ENCODE measurements around the gene CATSPERE.
"Not testable (repeated sequence)": the region's sequence is repeated elsewhere in the genome, so short reads cannot be mapped to it uniquely, and the experiment has no call there.

The CATSPERE gene

DNA sequence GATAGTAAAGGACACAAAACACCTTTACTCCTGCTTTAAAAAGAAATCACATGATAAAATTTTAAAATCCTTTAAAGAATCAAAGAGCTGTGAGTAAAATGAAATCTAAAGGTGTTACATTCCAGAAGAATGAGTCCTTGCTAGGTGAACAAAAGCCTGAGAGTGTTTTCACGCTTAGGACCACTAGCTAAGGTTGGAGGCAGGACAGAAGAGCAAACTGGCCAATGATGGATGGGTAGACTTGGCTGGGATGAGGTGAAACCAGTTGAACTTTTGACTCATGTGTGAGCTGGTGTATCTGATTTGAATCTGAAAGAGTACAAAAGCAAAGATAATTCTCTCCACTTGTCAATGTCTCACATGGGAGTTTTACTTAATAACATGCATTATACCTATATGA lies 35.1 kb downstream of the CATSPERE start:
- Histone ChIP-seq H2BK120ac (ENCODE audit: low read depth, low read length) (no peak overlapping the region), H2AK5ac (ENCODE audit: low read length) (no peak overlapping the region), H3K18ac (ENCODE audit: low read length) (no peak overlapping the region), H2BK5ac (ENCODE audit: low read length) (no peak overlapping the region), H3K4me3 (ENCODE audit: low read length) (no peak overlapping the region), H3K79me2 (ENCODE audit: control insufficient read depth, insufficient read depth, low read length) (no peaks in the 10 kb centered on the region), H3K27ac (ENCODE audit: low read depth, low read length) (no peak overlapping the region), H4K8ac (ENCODE audit: low read depth, low read length) (no peak overlapping the region), H3K4ac (ENCODE audit: low read depth, low read length) (no peak overlapping the region), H3K9ac (ENCODE audit: low read length) (no peak overlapping the region), H3K23ac (ENCODE audit: low read length) (no peak overlapping the region), H3K4me2 (ENCODE audit: low read length) (no peak overlapping the region), H3K36me3 (ENCODE audit: control insufficient read depth, insufficient read depth, low read length) (no peaks in the 10 kb centered on the region), H3K79me1 (ENCODE audit: low read length) (no peaks in the 10 kb centered on the region), H2BK15ac (replicated peaks; ENCODE audit: low read depth) (no peak overlapping the region), H3K27me3 (ENCODE audit: insufficient read depth, low read length, poor library complexity) (no peaks in the 10 kb centered on the region), H4K5ac (ENCODE audit: low read length) (no peak overlapping the region), H3K4me1 (ENCODE audit: control insufficient read depth, low read depth, low read length) (no peaks in the 10 kb centered on the region), H3K56ac (ENCODE audit: low read length) (no peak overlapping the region)
- no CpG with 5 or more reads among the region's 1 CpG for WGBS (ENCODE audit: extremely low coverage, insufficient coverage, low lambda C conversion rate)
- peak; percentile 91 for DNase-seq

DNA sequence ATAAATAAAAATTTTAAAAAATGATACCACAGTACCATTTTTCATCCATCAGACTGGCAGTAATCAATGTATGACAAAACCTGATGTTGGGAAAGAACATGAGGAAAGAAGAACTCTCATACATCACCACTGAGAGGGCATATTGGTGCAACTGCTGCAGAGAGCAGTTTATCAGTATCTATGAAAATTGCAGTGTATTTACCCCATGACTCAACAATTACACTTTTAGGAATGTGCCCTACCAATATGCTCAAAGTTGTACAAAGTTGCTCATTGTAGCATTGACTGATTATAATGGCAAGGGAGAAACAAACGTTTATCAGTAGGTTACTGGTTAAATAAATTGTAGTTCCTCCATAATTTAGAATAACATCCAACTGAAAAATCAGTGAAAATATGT lies 36.7 kb downstream of the CATSPERE start:
- no peak overlapping the region for H3K4me3 ChIP-seq (ENCODE audit: low read length)

DNA sequence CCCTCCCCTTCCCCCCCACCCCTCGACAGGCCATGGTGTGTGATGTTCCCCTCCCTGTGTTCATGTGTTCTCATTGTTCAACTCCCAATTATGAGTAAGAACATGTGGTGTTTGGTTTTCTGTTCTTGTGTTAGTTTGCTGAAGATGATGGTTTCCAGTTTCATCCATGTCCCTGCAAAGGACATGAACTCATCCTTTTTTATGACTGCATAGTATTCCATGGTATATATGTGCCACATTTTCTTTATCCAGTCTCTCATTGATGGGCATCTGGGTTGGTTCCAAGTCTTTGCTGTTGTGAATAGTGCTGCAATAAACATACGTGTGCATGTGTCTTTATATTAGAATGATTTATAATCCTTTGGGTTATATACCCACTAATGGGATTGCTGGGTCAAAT lies 38.4 kb downstream of the CATSPERE start:
- H4K5ac ChIP-seq (ENCODE audit: low read length); H3K18ac ChIP-seq (ENCODE audit: low read length); DNase-seq; H3K79me2 ChIP-seq (ENCODE audit: control insufficient read depth, insufficient read depth, low read length); H3K9ac ChIP-seq (ENCODE audit: low read length); H3K36me3 ChIP-seq (ENCODE audit: control insufficient read depth, insufficient read depth, low read length); H2BK5ac ChIP-seq (ENCODE audit: low read length); H2BK15ac ChIP-seq (replicated peaks; ENCODE audit: low read depth); H2BK120ac ChIP-seq (ENCODE audit: low read depth, low read length); H2AK5ac ChIP-seq (ENCODE audit: low read length); H3K4me1 ChIP-seq (ENCODE audit: control insufficient read depth, low read depth, low read length); H3K4me3 ChIP-seq (ENCODE audit: low read length); H3K79me1 ChIP-seq (ENCODE audit: low read length); H3K4ac ChIP-seq (ENCODE audit: low read depth, low read length); H3K4me2 ChIP-seq (ENCODE audit: low read length); H3K56ac ChIP-seq (ENCODE audit: low read length); H3K27ac ChIP-seq (ENCODE audit: low read depth, low read length); H4K8ac ChIP-seq (ENCODE audit: low read depth, low read length); H3K23ac ChIP-seq (ENCODE audit: low read length); H3K27me3 ChIP-seq (ENCODE audit: insufficient read depth, low read length, poor library complexity): not testable (repeated sequence)
- WGBS (ENCODE audit: extremely low coverage, insufficient coverage, low lambda C conversion rate) = no CpG with 5 or more reads among the region's 2 CpGs

More for the DNA sequence above, 36.7 kb downstream of the CATSPERE start:
- no peak for DNase-seq
- Histone ChIP-seq H2BK5ac (ENCODE audit: low read length) (no peak overlapping the region), H3K4ac (ENCODE audit: low read depth, low read length) (no peak overlapping the region), H2AK5ac (ENCODE audit: low read length) (no peak overlapping the region), H4K8ac (ENCODE audit: low read depth, low read length) (no peak overlapping the region), H3K27me3 (ENCODE audit: insufficient read depth, low read length, poor library complexity) (no peaks in the 10 kb centered on the region), H3K18ac (ENCODE audit: low read length) (no peak overlapping the region), H2BK120ac (ENCODE audit: low read depth, low read length) (no peak overlapping the region), H3K56ac (ENCODE audit: low read length) (no peak overlapping the region), H3K4me2 (ENCODE audit: low read length) (no peak overlapping the region), H3K4me1 (ENCODE audit: control insufficient read depth, low read depth, low read length) (peaks cover 2% of the 10 kb centered on the region), H3K23ac (ENCODE audit: low read length) (no peak overlapping the region), H3K79me1 (ENCODE audit: low read length) (no peaks in the 10 kb centered on the region), H3K79me2 (ENCODE audit: control insufficient read depth, insufficient read depth, low read length) (no peaks in the 10 kb centered on the region), H3K9ac (ENCODE audit: low read length) (no peak overlapping the region), H2BK15ac (replicated peaks; ENCODE audit: low read depth) (no peak overlapping the region), H3K36me3 (ENCODE audit: control insufficient read depth, insufficient read depth, low read length) (no peaks in the 10 kb centered on the region), H3K27ac (ENCODE audit: low read depth, low read length) (no peak overlapping the region), H4K5ac (ENCODE audit: low read length) (no peak overlapping the region)
- WGBS (ENCODE audit: extremely low coverage, insufficient coverage, low lambda C conversion rate) = no CpG with 5 or more reads among the region's 1 CpG

DNA sequence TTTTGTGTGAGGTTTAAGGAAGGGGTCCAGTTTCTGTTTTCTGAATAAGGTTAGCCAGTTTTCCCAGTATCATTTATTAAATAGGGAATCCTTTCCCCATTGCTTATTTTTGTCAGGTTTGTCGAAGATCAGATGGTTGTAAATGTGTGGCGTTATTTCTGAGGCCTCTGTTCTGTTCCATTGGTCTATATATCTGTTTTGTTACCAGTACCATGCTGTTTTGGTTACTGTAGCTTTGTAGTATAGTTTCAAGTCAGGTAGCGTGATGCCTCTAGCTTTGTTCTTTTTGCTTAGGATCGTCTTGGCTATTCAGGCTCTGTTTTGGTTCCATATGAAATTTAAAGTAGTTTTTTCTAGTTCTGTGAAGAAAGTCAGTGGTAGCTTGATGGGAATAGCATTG lies 39.4 kb downstream of the CATSPERE start:
- H3K4ac ChIP-seq (ENCODE audit: low read depth, low read length); H3K4me1 ChIP-seq (ENCODE audit: control insufficient read depth, low read depth, low read length); H3K36me3 ChIP-seq (ENCODE audit: control insufficient read depth, insufficient read depth, low read length); H3K4me3 ChIP-seq (ENCODE audit: low read length); DNase-seq; H3K4me2 ChIP-seq (ENCODE audit: low read length); H3K27ac ChIP-seq (ENCODE audit: low read depth, low read length); H2BK5ac ChIP-seq (ENCODE audit: low read length); H2BK120ac ChIP-seq (ENCODE audit: low read depth, low read length); H3K56ac ChIP-seq (ENCODE audit: low read length); H3K18ac ChIP-seq (ENCODE audit: low read length); H3K9ac ChIP-seq (ENCODE audit: low read length); H3K27me3 ChIP-seq (ENCODE audit: insufficient read depth, low read length, poor library complexity); H3K23ac ChIP-seq (ENCODE audit: low read length); H4K5ac ChIP-seq (ENCODE audit: low read length); H3K79me1 ChIP-seq (ENCODE audit: low read length); H2AK5ac ChIP-seq (ENCODE audit: low read length); H2BK15ac ChIP-seq (replicated peaks; ENCODE audit: low read depth); H3K79me2 ChIP-seq (ENCODE audit: control insufficient read depth, insufficient read depth, low read length); H4K8ac ChIP-seq (ENCODE audit: low read depth, low read length): not testable (repeated sequence)
- no CpG with 5 or more reads among the region's 4 CpGs for WGBS (ENCODE audit: extremely low coverage, insufficient coverage, low lambda C conversion rate)

DNA sequence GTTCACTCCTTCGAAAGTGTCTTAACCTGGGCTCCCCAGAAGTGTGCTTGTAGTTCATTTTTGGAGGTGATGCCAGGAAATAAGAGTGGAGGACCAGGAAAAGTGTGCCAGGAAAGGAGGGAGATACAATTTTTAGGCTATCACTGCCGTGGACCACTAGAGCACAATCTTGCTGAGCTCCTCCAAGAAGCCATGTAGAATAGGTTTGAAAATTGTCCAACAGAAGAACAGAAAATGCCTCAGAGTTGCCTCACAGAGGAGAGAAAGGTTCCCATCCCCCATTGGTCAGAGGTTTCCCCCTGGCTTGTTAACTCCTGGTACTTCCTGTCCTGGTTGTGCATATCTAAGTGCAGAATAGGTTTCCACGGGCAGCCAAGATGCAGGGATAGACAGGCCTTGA lies 41.6 kb downstream of the CATSPERE start:
- H3K23ac ChIP-seq (ENCODE audit: low read length) = no peak overlapping the region
- H2AK5ac ChIP-seq (ENCODE audit: low read length) = no peak overlapping the region
- H3K79me2 ChIP-seq (ENCODE audit: control insufficient read depth, insufficient read depth, low read length) = no peaks in the 10 kb centered on the region
- peak; percentile 20 for DNase-seq
- no peaks in the 10 kb centered on the region for H3K79me1 ChIP-seq (ENCODE audit: low read length)
- no peak overlapping the region for H3K27ac ChIP-seq (ENCODE audit: low read depth, low read length)
- H3K4ac ChIP-seq (ENCODE audit: low read depth, low read length) = no peak overlapping the region
- no peak overlapping the region for H3K56ac ChIP-seq (ENCODE audit: low read length)
- H3K27me3 ChIP-seq (ENCODE audit: insufficient read depth, low read length, poor library complexity) = no peaks in the 10 kb centered on the region
- no peak overlapping the region for H2BK15ac ChIP-seq (replicated peaks; ENCODE audit: low read depth)
- H4K8ac ChIP-seq (ENCODE audit: low read depth, low read length) = no peak overlapping the region
- H3K18ac ChIP-seq (ENCODE audit: low read length) = no peak overlapping the region
- H2BK120ac ChIP-seq (ENCODE audit: low read depth, low read length) = no peak overlapping the region
- no peak overlapping the region for H4K5ac ChIP-seq (ENCODE audit: low read length)
- H3K4me2 ChIP-seq (ENCODE audit: low read length) = no peak overlapping the region
- H2BK5ac ChIP-seq (ENCODE audit: low read length) = no peak overlapping the region
- no peaks in the 10 kb centered on the region for H3K36me3 ChIP-seq (ENCODE audit: control insufficient read depth, insufficient read depth, low read length)
- WGBS (ENCODE audit: extremely low coverage, insufficient coverage, low lambda C conversion rate) = no CpG with 5 or more reads among the region's 3 CpGs
- peaks cover 2% of the 10 kb centered on the region for H3K4me1 ChIP-seq (ENCODE audit: control insufficient read depth, low read depth, low read length)
- no peak overlapping the region for H3K9ac ChIP-seq (ENCODE audit: low read length)
- no peak overlapping the region for H3K4me3 ChIP-seq (ENCODE audit: low read length)

DNA sequence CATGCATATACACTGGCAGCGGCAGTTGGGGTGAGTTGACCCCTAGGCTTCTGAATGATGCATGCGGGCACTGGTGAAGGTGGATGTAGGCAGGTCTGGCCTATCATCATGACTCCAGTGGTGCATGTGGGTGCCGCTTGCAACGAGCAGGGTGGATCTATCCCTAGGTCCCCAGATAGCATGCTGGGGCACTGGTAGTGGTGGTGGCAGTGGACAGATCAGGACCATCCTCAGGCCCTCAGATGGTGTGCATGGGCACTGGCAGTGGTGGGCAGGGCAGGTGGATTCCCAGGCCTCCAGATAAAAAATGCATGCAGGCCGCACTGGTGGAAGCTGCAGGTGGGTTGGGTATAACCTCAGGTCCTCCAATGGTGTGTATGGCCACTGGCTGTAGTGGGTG lies 52.4 kb downstream of the CATSPERE start:
- no peak overlapping the region for H4K8ac ChIP-seq (ENCODE audit: low read depth, low read length)
- H4K5ac ChIP-seq (ENCODE audit: low read length) = no peak overlapping the region
- H3K56ac ChIP-seq (ENCODE audit: low read length) = no peak overlapping the region
- H3K18ac ChIP-seq (ENCODE audit: low read length) = no peak overlapping the region
- H2BK15ac ChIP-seq (replicated peaks; ENCODE audit: low read depth) = no peak overlapping the region
- H3K79me2 ChIP-seq (ENCODE audit: control insufficient read depth, insufficient read depth, low read length) = no peaks in the 10 kb centered on the region
- no peaks in the 10 kb centered on the region for H3K36me3 ChIP-seq (ENCODE audit: control insufficient read depth, insufficient read depth, low read length)
- H3K9ac ChIP-seq (ENCODE audit: low read length) = no peak overlapping the region
- H3K79me1 ChIP-seq (ENCODE audit: low read length) = no peaks in the 10 kb centered on the region
- H3K4me3 ChIP-seq (ENCODE audit: low read length) = no peak overlapping the region
- H2BK120ac ChIP-seq (ENCODE audit: low read depth, low read length) = no peak overlapping the region
- H3K23ac ChIP-seq (ENCODE audit: low read length) = no peak overlapping the region
- DNase-seq = no peak
- WGBS (ENCODE audit: extremely low coverage, insufficient coverage, low lambda C conversion rate) = no CpG with 5 or more reads among the region's 5 CpGs
- no peak overlapping the region for H2AK5ac ChIP-seq (ENCODE audit: low read length)
- H3K27me3 ChIP-seq (ENCODE audit: insufficient read depth, low read length, poor library complexity) = no peaks in the 10 kb centered on the region
- H3K4ac ChIP-seq (ENCODE audit: low read depth, low read length) = no peak overlapping the region
- no peak overlapping the region for H3K4me2 ChIP-seq (ENCODE audit: low read length)
- no peak overlapping the region for H2BK5ac ChIP-seq (ENCODE audit: low read length)
- no peak overlapping the region for H3K27ac ChIP-seq (ENCODE audit: low read depth, low read length)
- H3K4me1 ChIP-seq (ENCODE audit: control insufficient read depth, low read depth, low read length) = no peaks in the 10 kb centered on the region

All from mesendoderm (in vitro differentiated cells).